ENCODE results near the gene UAP1L1.

DNA sequence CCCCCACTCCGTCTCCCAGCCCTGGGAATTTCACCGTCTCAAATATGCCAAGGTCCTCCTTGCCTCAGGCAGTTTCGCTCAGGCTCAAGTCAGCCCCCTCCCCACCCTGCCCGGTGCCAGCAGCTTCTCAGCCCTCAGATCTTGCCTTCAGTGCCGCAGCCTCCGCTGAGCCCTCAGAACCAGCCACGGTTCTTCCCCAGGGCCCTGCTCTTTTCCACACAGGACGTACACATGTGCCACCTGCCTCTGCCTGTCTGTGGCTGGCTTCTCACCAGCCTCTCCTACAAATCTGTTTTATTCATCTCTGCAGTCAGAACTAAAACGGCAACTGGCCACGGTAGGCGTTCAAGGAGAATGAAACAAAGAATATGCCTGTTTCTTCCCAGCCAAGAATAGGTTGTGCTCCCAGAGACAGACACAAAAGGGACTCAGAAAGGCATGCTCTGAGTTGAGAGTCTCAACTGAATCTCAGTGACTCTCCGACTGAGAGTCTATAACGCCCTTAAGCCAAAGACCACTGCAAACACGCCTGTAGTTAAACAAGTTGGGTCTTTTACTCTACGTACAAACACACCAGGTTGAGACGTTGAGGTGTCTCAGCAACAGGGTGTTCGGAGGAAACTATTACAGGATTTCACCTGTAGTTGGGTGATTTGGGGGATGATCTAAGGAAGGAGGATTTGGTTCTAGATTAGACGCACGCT, 51.0 kb downstream of the UAP1L1 start:
- TF ChIP-seq, protein P1, sequence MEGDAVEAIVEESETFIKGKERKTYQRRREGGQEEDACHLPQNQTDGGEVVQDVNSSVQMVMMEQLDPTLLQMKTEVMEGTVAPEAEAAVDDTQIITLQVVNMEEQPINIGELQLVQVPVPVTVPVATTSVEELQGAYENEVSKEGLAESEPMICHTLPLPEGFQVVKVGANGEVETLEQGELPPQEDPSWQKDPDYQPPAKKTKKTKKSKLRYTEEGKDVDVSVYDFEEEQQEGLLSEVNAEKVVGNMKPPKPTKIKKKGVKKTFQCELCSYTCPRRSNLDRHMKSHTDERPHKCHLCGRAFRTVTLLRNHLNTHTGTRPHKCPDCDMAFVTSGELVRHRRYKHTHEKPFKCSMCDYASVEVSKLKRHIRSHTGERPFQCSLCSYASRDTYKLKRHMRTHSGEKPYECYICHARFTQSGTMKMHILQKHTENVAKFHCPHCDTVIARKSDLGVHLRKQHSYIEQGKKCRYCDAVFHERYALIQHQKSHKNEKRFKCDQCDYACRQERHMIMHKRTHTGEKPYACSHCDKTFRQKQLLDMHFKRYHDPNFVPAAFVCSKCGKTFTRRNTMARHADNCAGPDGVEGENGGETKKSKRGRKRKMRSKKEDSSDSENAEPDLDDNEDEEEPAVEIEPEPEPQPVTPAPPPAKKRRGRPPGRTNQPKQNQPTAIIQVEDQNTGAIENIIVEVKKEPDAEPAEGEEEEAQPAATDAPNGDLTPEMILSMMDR (IDR thresholded peaks at IDR 0.05), result no peak
- no peak for TF ChIP-seq JUN (IDR thresholded peaks at IDR 0.05)
- no peak for TF ChIP-seq CHD2 (IDR thresholded peaks at IDR 0.05; ENCODE audit: low read length, partially characterized antibody)
- 0 out of 2 replicates have a peak, but pooled peaks have one; percentile 13 for TF ChIP-seq POLR2A (IDR thresholded peaks at IDR 0.05; ENCODE audit: low read length)
- TF ChIP-seq HDAC2 (IDR thresholded peaks at IDR 0.05), result no peak
- no peak for TF ChIP-seq NPAS2 (CRISPR knock-in tag; IDR thresholded peaks at IDR 0.05; ENCODE audit: borderline replicate concordance)
- TF ChIP-seq, protein P2, sequence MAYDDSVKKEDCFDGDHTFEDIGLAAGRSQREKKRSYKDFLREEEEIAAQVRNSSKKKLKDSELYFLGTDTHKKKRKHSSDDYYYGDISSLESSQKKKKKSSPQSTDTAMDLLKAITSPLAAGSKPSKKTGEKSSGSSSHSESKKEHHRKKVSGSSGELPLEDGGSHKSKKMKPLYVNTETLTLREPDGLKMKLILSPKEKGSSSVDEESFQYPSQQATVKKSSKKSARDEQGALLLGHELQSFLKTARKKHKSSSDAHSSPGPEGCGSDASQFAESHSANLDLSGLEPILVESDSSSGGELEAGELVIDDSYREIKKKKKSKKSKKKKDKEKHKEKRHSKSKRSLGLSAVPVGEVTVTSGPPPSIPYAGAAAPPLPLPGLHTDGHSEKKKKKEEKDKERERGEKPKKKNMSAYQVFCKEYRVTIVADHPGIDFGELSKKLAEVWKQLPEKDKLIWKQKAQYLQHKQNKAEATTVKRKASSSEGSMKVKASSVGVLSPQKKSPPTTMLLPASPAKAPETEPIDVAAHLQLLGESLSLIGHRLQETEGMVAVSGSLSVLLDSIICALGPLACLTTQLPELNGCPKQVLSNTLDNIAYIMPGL (CRISPR knock-in tag; IDR thresholded peaks at IDR 0.05; ENCODE audit: borderline replicate concordance), result no peak

Measured in A549 (cell line).